Endothelial cell (in vitro differentiated cells): Measurements from ENCODE around the gene CHRDL2. TPM values are rescaled to one million over a fixed set of nuclear protein-coding genes. Genes with fewer than 3 reads are reported as not detected.

Experiments
- DNase-seq: peaks from one replicate; pipeline ENCODE4 v3.0.0; 2021; ENCODE audit warnings: low spot score
- H3K27ac Mint-ChIP-seq: one replicate; pipeline ENCODE4 v1.8.0; 2021; ENCODE audit warnings: mixed read lengths, inconsistent platforms; ENCODE audit not compliant: unreplicated experiment
- H3K27me3 Mint-ChIP-seq: one replicate; pipeline ENCODE4 v1.8.0; 2021; ENCODE audit warnings: mild to moderate bottlenecking, moderate library complexity, mixed read lengths, inconsistent platforms; ENCODE audit not compliant: unreplicated experiment
- H3K36me3 Mint-ChIP-seq: one replicate; pipeline ENCODE4 v1.8.0; 2021; ENCODE audit warnings: mild to moderate bottlenecking, low read depth, mixed read lengths, inconsistent platforms; ENCODE audit not compliant: unreplicated experiment
- H3K4me1 Mint-ChIP-seq: one replicate; pipeline ENCODE4 v1.8.0; 2021; ENCODE audit warnings: mild to moderate bottlenecking, mixed read lengths, inconsistent platforms; ENCODE audit not compliant: unreplicated experiment
- H3K4me3 Mint-ChIP-seq: one replicate; pipeline ENCODE4 v1.8.0; 2021; ENCODE audit warnings: mild to moderate bottlenecking, mixed read lengths, inconsistent platforms; ENCODE audit not compliant: unreplicated experiment
- H3K9me3 Mint-ChIP-seq: one replicate; pipeline ENCODE4 v1.8.0; 2021; ENCODE audit warnings: mixed read lengths, inconsistent platforms; ENCODE audit not compliant: unreplicated experiment
- CTCF ChIP-seq: fragments of 200-600 bp; sonication (generic); IDR thresholded peaks from one replicate; pipeline ENCODE4 v1.5.0; 2021; ENCODE audit warnings: antibody characterized with exemption; ENCODE audit not compliant: unreplicated experiment
- total RNA-seq: library from RNA; stranded (reverse); fragmentation: NEBNext Ultra II Directional; extraction: Animal tissue kit (Norgen Biotek cat#: 25700); gene quantifications from one replicate; pipeline ENCODE4 v1.2.1, GENCODE V29; 2021; ENCODE audit not compliant: unreplicated experiment

The CHRDL2 gene
- total RNA-seq, 1 donor from 2014 or later: 0.21 TPM

GRCh38 chr11:74675761-74676160 lies 55.5 kb downstream of the CHRDL2 start:
- peaks cover 11% of the 10 kb centered on the region for H3K27me3 Mint-ChIP-seq
- no peak overlapping the region for H3K4me3 Mint-ChIP-seq
- H3K36me3 Mint-ChIP-seq: no peaks in the 10 kb centered on the region
- H3K9me3 Mint-ChIP-seq: no peaks in the 10 kb centered on the region
- no peak overlapping the region for H3K27ac Mint-ChIP-seq
- DNase-seq: no peak
- peaks cover 2% of the 10 kb centered on the region for H3K4me1 Mint-ChIP-seq
- no peak for TF ChIP-seq CTCF

DNA sequence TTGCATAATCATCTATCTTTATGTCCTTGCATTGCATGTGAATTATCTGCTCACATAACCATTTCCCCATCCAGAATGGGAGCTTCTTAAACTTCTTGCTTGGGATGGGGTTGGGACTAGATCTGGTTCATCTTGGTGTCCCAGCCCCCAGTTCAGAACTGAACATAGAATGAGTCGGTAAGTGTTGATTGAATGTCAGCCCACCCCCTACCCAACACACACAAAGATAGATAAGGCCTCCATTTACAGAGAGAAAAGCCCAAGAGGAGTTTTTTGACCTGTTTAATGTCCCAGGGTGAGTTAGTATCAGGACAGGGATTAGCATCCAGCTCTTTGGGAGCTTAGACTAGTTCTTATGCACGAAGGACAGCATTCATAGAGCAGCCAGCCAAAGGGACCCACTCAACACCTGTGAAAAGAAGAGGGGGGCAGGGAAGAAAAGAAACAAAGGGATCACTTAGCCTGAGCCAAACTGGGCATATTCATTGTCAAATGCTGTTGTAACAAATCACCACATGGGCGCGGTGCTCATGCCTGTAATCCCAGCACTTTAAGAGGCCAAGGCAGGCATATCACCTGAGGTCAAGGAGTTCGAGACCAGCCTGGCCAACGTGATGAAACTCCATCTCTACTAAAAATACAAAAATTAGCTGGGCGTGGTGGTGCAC lies 57.4 kb downstream of the CHRDL2 start:
- Mint-ChIP-seq H3K4me3 (no peak overlapping the region), H3K4me1 (peaks cover 2% of the 10 kb centered on the region), H3K27ac (no peak overlapping the region), H3K9me3 (no peaks in the 10 kb centered on the region), H3K27me3 (peaks cover 10% of the 10 kb centered on the region), H3K36me3 (no peaks in the 10 kb centered on the region)
- no peak for DNase-seq
- no peak for TF ChIP-seq CTCF

GRCh38 chr11:74672956-74673692 lies 58.1 kb downstream of the CHRDL2 start:
- Mint-ChIP-seq H3K27me3 (peaks cover 10% of the 10 kb centered on the region), H3K36me3 (no peaks in the 10 kb centered on the region), H3K4me1 (peaks cover 2% of the 10 kb centered on the region), H3K9me3 (no peaks in the 10 kb centered on the region), H3K4me3 (no peak overlapping the region), H3K27ac (no peak overlapping the region)
- no peak for DNase-seq
- no peak for TF ChIP-seq CTCF

DNA sequence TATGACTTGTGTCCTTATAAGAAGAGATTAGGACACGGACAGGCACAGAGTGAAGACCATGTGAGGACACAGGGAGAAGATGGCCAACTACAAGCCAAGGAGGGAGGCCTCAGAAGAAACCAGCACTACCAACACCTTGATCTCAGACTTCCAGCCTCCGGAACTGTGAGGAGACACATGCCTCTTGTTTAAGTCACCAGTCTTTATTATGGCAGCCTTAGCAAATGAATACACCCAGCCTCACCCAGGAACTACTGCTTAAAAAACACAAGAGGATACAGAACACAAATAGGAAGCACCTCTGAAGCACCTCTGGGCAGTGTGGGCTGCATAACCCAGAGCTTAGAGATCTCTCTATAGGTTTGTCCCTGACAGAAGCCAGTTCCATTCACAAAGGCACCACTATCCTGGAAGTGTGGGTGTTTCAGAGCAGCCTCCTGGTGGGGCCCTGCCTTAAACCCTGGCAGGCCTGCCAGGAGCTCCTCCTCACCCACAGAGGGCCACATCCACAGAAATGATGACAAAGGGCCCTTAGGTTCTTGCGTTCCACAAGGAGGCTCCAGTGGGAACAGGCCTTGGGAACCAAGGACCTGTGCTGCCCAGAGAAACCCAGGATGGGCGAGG lies 58.8 kb downstream of the CHRDL2 start:
- no peak for TF ChIP-seq CTCF
- no peak overlapping the region for H3K27ac Mint-ChIP-seq
- DNase-seq: no peak
- no peaks in the 10 kb centered on the region for H3K36me3 Mint-ChIP-seq
- H3K4me3 Mint-ChIP-seq: peak overlapping the region; percentile 62
- H3K4me1 Mint-ChIP-seq: peaks cover 2% of the 10 kb centered on the region
- no peaks in the 10 kb centered on the region for H3K9me3 Mint-ChIP-seq
- H3K27me3 Mint-ChIP-seq: peaks cover 10% of the 10 kb centered on the region
